ENCODE measurements around the gene CLCNKA.

DNA sequence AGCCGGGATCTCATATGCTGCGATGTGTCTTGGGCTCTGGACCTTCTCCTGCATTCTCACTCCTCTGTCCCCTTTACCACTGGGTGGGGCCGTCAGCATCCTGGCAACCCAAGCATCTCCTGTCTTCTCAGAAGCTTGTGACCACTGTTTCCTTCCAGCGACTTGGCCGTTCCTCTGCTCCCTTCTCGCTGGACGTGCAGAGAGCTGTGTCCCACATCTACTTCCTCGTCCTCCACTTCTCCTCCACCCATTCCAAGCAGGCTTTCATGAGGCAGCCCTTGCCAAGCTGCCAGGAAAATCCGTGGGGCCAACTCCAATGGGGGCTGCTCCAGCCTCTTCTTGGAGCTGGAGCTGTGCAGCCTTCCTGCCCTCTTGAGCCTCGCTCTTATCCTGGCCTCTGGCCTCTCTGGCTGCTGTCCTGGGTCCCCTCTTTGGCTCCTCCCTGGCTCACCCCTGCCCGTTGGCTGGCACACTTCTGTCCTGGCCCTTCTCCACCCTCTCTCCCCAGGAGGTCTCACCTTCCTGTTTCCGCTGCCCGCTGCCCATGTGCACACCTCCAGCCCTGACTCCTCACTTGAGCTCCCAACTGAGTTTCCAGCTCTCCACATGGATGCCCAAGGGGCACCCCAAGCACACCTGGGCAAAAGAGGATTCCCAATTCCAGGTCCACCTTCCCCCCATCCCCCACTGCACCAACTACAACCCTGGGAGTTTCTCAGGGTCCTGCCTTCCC lies 42.9 kb downstream of the CLCNKA start:
- TF ChIP-seq POLR2A (IDR thresholded peaks at IDR 0.05; ENCODE audit: extremely low read depth, insufficient read length) = no peak
- TF ChIP-seq, protein P1, sequence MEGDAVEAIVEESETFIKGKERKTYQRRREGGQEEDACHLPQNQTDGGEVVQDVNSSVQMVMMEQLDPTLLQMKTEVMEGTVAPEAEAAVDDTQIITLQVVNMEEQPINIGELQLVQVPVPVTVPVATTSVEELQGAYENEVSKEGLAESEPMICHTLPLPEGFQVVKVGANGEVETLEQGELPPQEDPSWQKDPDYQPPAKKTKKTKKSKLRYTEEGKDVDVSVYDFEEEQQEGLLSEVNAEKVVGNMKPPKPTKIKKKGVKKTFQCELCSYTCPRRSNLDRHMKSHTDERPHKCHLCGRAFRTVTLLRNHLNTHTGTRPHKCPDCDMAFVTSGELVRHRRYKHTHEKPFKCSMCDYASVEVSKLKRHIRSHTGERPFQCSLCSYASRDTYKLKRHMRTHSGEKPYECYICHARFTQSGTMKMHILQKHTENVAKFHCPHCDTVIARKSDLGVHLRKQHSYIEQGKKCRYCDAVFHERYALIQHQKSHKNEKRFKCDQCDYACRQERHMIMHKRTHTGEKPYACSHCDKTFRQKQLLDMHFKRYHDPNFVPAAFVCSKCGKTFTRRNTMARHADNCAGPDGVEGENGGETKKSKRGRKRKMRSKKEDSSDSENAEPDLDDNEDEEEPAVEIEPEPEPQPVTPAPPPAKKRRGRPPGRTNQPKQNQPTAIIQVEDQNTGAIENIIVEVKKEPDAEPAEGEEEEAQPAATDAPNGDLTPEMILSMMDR (IDR thresholded peaks at IDR 0.05; ENCODE audit: low read depth, low read length) = no peak

All from NB4 (cell line).